GM23338 (cell line): Measurements from ENCODE around the gene RSAD1.

Experiments
- CREB1 ChIP-seq: fragments of 250-450 bp; sonication (Bioruptor Pico); IDR thresholded peaks from 2 replicates; pipeline ENCODE4 v1.5.0; 2020; ENCODE audit warnings: low read depth, mild to moderate bottlenecking, moderate library complexity
- EZH2 ChIP-seq: fragments of 200-600 bp; sonication (generic); IDR thresholded peaks from one replicate; pipeline ENCODE4 v1.8.0; 2017; ENCODE audit warnings: antibody characterized with exemption, mild to moderate bottlenecking, low read depth; ENCODE audit not compliant: unreplicated experiment
- EZH2phosphoT487 ChIP-seq: fragments of 200-600 bp; sonication (generic); IDR thresholded peaks from one replicate; pipeline ENCODE4 v1.8.1; 2018; ENCODE audit warnings: antibody characterized with exemption; ENCODE audit not compliant: unreplicated experiment
- JUNB ChIP-seq: IDR thresholded peaks from one replicate; pipeline ENCODE4 v1.6.1; 2016; ENCODE audit warnings: antibody characterized with exemption; ENCODE audit not compliant: unreplicated experiment
- NANOG ChIP-seq: IDR thresholded peaks from 2 replicates; pipeline ENCODE4 v1.6.1; 2016; ENCODE audit warnings: antibody characterized with exemption, borderline replicate concordance
- POLR2AphosphoS5 ChIP-seq: IDR thresholded peaks from 2 replicates; pipeline ENCODE4 v1.6.1; 2016; ENCODE audit warnings: antibody characterized with exemption, low read depth
- STAT1 ChIP-seq: IDR thresholded peaks from one replicate; pipeline ENCODE4 v1.6.1; 2016; ENCODE audit warnings: antibody characterized with exemption; ENCODE audit not compliant: unreplicated experiment
- ZNF114 ChIP-seq: fragments of 250-450 bp; sonication (Bioruptor Pico); IDR thresholded peaks from 2 replicates; pipeline ENCODE4 v1.5.0; 2020; ENCODE audit warnings: mild to moderate bottlenecking, moderate library complexity
- ZNF331 ChIP-seq: fragments of 250-450 bp; sonication (Bioruptor Pico); IDR thresholded peaks from 2 replicates; pipeline ENCODE4 v1.5.0; 2020; ENCODE audit warnings: low read depth, mild to moderate bottlenecking, moderate library complexity
- TF ChIP-seq, protein P1 (sequence below), 2 experiments: fragments of 200-600 bp in 1 of 2; sonication (generic) in 1 of 2; conservative IDR thresholded peaks; 2 replicates each; pipeline versions ENCODE4 v1.5.1 to v1.6.1; 2016 to 2017; ENCODE audit warnings: antibody characterized with exemption in 2 of 2, low read depth in 2 of 2, mild to moderate bottlenecking in 2 of 2, moderate library complexity in 1 of 2
- TF ChIP-seq, protein P2 (sequence below): IDR thresholded peaks from 2 replicates; pipeline ENCODE4 v1.6.1; 2016; ENCODE audit warnings: antibody characterized with exemption
- TF ChIP-seq, protein P3 (sequence below): IDR thresholded peaks from one replicate; pipeline ENCODE4 v1.6.1; 2018; ENCODE audit warnings: antibody characterized with exemption; ENCODE audit not compliant: unreplicated experiment
- TF ChIP-seq, protein P4 (sequence below): fragments of 250-450 bp; sonication (Bioruptor Pico); IDR thresholded peaks from 2 replicates; pipeline ENCODE4 v1.5.0; 2020; ENCODE audit warnings: mild to moderate bottlenecking, moderate library complexity

DNA sequence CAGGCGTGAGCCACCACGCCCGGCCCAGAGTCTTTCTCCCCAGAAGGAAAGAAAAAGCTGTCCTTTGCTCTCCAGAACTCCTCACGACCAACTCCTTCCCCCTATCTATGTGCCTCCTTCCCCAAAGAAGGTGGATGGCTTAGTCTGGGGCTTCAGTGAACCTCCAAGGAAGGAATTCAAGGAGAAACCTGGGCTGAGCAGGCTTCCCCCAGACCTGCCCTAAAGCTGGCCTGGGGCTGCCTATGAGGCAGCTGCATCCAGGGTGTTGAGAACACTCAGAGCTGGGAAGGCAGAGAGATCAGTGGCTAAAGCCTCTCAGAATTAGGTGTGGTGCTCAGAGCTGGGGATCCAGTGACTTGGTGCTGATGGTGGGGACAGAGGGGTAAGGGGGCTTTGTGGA lies 48.9 kb upstream of the RSAD1 start:
- TF ChIP-seq POLR2AphosphoS5 (no peak), EZH2 (no peak), EZH2phosphoT487 (no peak), CREB1 (CRISPR knock-in tag) (no peak), JUNB (no peak), NANOG (no peak), ZNF114 (no peak), STAT1 (no peak), ZNF331 (CRISPR knock-in tag) (no peak)
- TF ChIP-seq, protein P1, sequence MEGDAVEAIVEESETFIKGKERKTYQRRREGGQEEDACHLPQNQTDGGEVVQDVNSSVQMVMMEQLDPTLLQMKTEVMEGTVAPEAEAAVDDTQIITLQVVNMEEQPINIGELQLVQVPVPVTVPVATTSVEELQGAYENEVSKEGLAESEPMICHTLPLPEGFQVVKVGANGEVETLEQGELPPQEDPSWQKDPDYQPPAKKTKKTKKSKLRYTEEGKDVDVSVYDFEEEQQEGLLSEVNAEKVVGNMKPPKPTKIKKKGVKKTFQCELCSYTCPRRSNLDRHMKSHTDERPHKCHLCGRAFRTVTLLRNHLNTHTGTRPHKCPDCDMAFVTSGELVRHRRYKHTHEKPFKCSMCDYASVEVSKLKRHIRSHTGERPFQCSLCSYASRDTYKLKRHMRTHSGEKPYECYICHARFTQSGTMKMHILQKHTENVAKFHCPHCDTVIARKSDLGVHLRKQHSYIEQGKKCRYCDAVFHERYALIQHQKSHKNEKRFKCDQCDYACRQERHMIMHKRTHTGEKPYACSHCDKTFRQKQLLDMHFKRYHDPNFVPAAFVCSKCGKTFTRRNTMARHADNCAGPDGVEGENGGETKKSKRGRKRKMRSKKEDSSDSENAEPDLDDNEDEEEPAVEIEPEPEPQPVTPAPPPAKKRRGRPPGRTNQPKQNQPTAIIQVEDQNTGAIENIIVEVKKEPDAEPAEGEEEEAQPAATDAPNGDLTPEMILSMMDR (conservative IDR thresholded peaks at IDR 0.05; ENCODE audit: low read depth in 2 of 2): no peak
- TF ChIP-seq, protein P2, sequence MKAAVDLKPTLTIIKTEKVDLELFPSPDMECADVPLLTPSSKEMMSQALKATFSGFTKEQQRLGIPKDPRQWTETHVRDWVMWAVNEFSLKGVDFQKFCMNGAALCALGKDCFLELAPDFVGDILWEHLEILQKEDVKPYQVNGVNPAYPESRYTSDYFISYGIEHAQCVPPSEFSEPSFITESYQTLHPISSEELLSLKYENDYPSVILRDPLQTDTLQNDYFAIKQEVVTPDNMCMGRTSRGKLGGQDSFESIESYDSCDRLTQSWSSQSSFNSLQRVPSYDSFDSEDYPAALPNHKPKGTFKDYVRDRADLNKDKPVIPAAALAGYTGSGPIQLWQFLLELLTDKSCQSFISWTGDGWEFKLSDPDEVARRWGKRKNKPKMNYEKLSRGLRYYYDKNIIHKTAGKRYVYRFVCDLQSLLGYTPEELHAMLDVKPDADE: no peak
- TF ChIP-seq, protein P3, sequence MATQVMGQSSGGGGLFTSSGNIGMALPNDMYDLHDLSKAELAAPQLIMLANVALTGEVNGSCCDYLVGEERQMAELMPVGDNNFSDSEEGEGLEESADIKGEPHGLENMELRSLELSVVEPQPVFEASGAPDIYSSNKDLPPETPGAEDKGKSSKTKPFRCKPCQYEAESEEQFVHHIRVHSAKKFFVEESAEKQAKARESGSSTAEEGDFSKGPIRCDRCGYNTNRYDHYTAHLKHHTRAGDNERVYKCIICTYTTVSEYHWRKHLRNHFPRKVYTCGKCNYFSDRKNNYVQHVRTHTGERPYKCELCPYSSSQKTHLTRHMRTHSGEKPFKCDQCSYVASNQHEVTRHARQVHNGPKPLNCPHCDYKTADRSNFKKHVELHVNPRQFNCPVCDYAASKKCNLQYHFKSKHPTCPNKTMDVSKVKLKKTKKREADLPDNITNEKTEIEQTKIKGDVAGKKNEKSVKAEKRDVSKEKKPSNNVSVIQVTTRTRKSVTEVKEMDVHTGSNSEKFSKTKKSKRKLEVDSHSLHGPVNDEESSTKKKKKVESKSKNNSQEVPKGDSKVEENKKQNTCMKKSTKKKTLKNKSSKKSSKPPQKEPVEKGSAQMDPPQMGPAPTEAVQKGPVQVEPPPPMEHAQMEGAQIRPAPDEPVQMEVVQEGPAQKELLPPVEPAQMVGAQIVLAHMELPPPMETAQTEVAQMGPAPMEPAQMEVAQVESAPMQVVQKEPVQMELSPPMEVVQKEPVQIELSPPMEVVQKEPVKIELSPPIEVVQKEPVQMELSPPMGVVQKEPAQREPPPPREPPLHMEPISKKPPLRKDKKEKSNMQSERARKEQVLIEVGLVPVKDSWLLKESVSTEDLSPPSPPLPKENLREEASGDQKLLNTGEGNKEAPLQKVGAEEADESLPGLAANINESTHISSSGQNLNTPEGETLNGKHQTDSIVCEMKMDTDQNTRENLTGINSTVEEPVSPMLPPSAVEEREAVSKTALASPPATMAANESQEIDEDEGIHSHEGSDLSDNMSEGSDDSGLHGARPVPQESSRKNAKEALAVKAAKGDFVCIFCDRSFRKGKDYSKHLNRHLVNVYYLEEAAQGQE: no peak
- TF ChIP-seq, protein P4, sequence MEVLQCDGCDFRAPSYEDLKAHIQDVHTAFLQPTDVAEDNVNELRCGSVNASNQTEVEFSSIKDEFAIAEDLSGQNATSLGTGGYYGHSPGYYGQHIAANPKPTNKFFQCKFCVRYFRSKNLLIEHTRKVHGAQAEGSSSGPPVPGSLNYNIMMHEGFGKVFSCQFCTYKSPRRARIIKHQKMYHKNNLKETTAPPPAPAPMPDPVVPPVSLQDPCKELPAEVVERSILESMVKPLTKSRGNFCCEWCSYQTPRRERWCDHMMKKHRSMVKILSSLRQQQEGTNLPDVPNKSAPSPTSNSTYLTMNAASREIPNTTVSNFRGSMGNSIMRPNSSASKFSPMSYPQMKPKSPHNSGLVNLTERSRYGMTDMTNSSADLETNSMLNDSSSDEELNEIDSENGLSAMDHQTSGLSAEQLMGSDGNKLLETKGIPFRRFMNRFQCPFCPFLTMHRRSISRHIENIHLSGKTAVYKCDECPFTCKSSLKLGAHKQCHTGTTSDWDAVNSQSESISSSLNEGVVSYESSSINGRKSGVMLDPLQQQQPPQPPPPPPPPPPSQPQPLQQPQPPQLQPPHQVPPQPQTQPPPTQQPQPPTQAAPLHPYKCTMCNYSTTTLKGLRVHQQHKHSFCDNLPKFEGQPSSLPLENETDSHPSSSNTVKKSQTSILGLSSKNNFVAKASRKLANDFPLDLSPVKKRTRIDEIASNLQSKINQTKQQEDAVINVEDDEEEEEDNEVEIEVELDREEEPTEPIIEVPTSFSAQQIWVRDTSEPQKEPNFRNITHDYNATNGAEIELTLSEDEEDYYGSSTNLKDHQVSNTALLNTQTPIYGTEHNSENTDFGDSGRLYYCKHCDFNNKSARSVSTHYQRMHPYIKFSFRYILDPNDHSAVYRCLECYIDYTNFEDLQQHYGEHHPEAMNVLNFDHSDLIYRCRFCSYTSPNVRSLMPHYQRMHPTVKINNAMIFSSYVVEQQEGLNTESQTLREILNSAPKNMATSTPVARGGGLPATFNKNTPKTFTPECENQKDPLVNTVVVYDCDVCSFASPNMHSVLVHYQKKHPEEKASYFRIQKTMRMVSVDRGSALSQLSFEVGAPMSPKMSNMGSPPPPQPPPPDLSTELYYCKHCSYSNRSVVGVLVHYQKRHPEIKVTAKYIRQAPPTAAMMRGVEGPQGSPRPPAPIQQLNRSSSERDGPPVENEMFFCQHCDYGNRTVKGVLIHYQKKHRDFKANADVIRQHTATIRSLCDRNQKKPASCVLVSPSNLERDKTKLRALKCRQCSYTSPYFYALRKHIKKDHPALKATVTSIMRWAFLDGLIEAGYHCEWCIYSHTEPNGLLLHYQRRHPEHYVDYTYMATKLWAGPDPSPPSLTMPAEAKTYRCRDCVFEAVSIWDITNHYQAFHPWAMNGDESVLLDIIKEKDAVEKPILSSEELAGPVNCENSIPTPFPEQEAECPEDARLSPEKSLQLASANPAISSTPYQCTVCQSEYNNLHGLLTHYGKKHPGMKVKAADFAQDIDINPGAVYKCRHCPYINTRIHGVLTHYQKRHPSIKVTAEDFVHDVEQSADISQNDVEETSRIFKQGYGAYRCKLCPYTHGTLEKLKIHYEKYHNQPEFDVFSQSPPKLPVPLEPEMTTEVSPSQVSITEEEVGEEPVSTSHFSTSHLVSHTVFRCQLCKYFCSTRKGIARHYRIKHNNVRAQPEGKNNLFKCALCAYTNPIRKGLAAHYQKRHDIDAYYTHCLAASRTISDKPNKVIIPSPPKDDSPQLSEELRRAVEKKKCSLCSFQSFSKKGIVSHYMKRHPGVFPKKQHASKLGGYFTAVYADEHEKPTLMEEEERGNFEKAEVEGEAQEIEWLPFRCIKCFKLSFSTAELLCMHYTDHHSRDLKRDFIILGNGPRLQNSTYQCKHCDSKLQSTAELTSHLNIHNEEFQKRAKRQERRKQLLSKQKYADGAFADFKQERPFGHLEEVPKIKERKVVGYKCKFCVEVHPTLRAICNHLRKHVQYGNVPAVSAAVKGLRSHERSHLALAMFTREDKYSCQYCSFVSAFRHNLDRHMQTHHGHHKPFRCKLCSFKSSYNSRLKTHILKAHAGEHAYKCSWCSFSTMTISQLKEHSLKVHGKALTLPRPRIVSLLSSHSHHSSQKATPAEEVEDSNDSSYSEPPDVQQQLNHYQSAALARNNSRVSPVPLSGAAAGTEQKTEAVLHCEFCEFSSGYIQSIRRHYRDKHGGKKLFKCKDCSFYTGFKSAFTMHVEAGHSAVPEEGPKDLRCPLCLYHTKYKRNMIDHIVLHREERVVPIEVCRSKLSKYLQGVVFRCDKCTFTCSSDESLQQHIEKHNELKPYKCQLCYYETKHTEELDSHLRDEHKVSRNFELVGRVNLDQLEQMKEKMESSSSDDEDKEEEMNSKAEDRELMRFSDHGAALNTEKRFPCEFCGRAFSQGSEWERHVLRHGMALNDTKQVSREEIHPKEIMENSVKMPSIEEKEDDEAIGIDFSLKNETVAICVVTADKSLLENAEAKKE (CRISPR knock-in tag): no peak
